T-cell (primary cell): ENCODE results near the gene ROBO1. TPM values are rescaled to one million over a fixed set of nuclear protein-coding genes. Genes with fewer than 3 reads are reported as not detected.
"Not testable (repeated sequence)": the region's sequence is repeated elsewhere in the genome, so short reads cannot be mapped to it uniquely, and the experiment has no call there.

ENCODE experiments used
- ATAC-seq, 4 experiments: fragments of 200-7000 bp in 3 of 4; fragments of 150-1000 bp in 1 of 4; cut with Tn5 transposase; replicated peaks in 1 of 4; 1 replicate in 3 of 4; 2 replicates in 1 of 4; pipeline ENCODE4 v1.10.0; 2021; ENCODE audit warnings: moderate library complexity in 3 of 4, mild to moderate bottlenecking in 2 of 4, moderate number of reproducible peaks in 1 of 4
- CTCF ChIA-PET, 2 donors: fragments of 300-600 bp; sonication (Branson Sonifier 250); formaldehyde crosslinking; loops; one replicate each; lab custom pipeline; 2022; ENCODE audit warnings: antibody characterized with exemption in 2 of 2; lab: Charles Lee
- POLR2A ChIA-PET, 2 donors: fragments of 300-600 bp; sonication (Branson Sonifier 250); formaldehyde crosslinking; loops; one replicate each; lab custom pipeline; 2022; ENCODE audit warnings: antibody characterized with exemption in 2 of 2; lab: Charles Lee
- DNase-seq, 35 experiments: peaks; one replicate each; pipeline versions ENCODE4 v3.0.0 to v3.0.0-alpha.2; 2013 to 2023
- H3K27ac ChIP-seq: one replicate; pipeline ENCODE4 v1.5.1; 2013; ENCODE audit warnings: low read length
- H3K27me3 ChIP-seq, 2 experiments: replicated peaks in 1 of 2; 1 replicate in 1 of 2; 2 replicates in 1 of 2; pipeline versions ENCODE4 v1.6.1 to v1.7.0; 2013; ENCODE audit warnings: low read length in 1 of 2, mixed read lengths in 1 of 2; ENCODE audit not compliant: control insufficient read depth in 2 of 2, insufficient read depth in 2 of 2; ENCODE audit errors: extremely low read depth in 1 of 2
- H3K36me3 ChIP-seq, 2 donors: 1 replicate in 1 of 2; 2 replicates in 1 of 2; pipeline versions ENCODE4 v1.6.1 to v1.7.0; 2013; ENCODE audit warnings: low read length in 1 of 2; ENCODE audit not compliant: control insufficient read depth in 2 of 2, insufficient read depth in 1 of 2; ENCODE audit errors: extremely low read depth in 1 of 2
- H3K4me1 ChIP-seq, 2 experiments: 1 replicate in 1 of 2; 2 replicates in 1 of 2; pipeline versions ENCODE4 v1.6.1 to v1.7.0; 2013; ENCODE audit warnings: low read length in 2 of 2, mixed read lengths in 1 of 2; ENCODE audit not compliant: insufficient read depth in 2 of 2, control insufficient read depth in 1 of 2; ENCODE audit errors: extremely low read depth in 1 of 2
- H3K4me3 ChIP-seq, 2 donors: 1 replicate in 1 of 2; 2 replicates in 1 of 2; pipeline versions ENCODE4 v1.5.1 to v1.7.0; 2013; ENCODE audit warnings: mild to moderate bottlenecking in 2 of 2, low read length in 1 of 2, moderate library complexity in 1 of 2; ENCODE audit not compliant: control insufficient read depth in 1 of 2; ENCODE audit errors: extremely low read depth in 1 of 2
- H3K9me3 ChIP-seq: 2 replicates; pipeline ENCODE4 v1.7.0; 2013
- H3K27ac Mint-ChIP-seq, 2 donors: one replicate each; pipeline ENCODE4 v1.8.0; 2020 to 2021; ENCODE audit warnings: mild to moderate bottlenecking in 2 of 2, mixed read lengths in 2 of 2
- H3K27me3 Mint-ChIP-seq, 2 donors: one replicate each; pipeline ENCODE4 v1.8.0; 2021 to 2022; ENCODE audit warnings: mixed read lengths in 2 of 2
- H3K36me3 Mint-ChIP-seq: one replicate; pipeline ENCODE4 v1.8.0; 2021; ENCODE audit warnings: mixed read lengths
- H3K4me1 Mint-ChIP-seq, 3 donors: one replicate each; pipeline ENCODE4 v1.8.0; 2020 to 2022; ENCODE audit warnings: mixed read lengths in 3 of 3, mild to moderate bottlenecking in 1 of 3
- H3K4me3 Mint-ChIP-seq, 3 donors: one replicate each; pipeline ENCODE4 v1.8.0; 2020 to 2022; ENCODE audit warnings: mild to moderate bottlenecking in 3 of 3, mixed read lengths in 3 of 3, moderate library complexity in 3 of 3
- H3K9me3 Mint-ChIP-seq, 3 donors: one replicate each; pipeline ENCODE4 v1.8.0; 2020 to 2022; ENCODE audit warnings: mixed read lengths in 3 of 3
- WGBS: methylation state at CpG from one replicate; pipeline ENCODE4 v1.1.5; 2013; ENCODE audit warnings: missing lambda C conversion rate; ENCODE audit not compliant: insufficient coverage; 5-methylcytosine and 5-hydroxymethylcytosine counted together
- total RNA-seq, 35 experiments: library from RNA in 6 of 35; stranded (reverse) in 6 of 35; fragments of 120-200 nt in 1 of 35; gene quantifications; one replicate each; pipeline versions ENCODE4 v1.2.1 to v1.2.4 and lab custom pipeline; 2013 to 2026

ROBO1 gene
- total RNA-seq, 5 donors from 2014 or later (not counting 1 experiment from before 2014, with no cell fraction given) = 0.20 to 2.4 (median 1.7) TPM

DNA sequence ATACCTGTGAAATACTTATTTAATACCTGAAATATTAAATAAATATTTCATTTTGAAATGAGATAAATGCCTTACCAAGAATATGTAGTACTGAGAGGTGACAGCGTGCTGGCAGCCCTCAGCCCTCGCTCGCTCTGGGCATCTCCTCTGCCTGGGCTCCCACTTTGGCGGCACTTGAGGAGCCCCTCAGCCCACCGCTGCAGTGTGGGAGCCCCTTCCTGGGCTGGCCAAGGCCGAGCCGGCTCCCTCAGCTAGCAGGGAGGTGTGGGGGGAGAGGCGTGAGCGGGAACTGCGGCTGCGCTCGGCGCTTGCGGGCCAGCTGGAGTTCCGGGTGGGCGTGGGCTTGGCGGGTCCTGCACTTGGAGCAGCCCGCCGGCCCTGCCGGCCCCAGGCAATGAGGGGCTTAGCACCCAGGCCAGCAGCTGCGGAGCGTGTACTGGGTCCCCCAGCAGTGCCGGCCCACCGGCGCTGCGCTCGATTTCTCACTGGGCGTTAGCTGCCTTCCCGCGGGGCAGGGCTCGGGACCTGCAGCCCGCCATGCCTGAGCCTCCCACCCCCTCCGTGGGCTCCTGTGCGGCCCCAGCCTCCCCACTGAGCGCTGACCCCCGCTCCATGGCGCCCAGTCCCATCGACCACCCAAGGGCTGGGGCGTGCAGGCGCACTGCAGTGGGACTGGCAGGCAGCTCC is 467.7 kb downstream of the ROBO1 start:
- WGBS = 92% methylated on average over 37 of the region's 40 CpGs
- H3K36me3 ChIP-seq, H3K4me3 ChIP-seq, H3K9me3 ChIP-seq, H3K27ac Mint-ChIP-seq, H3K27me3 ChIP-seq, POLR2A ChIA-PET, H3K4me1 ChIP-seq, H3K27ac ChIP-seq, H3K36me3 Mint-ChIP-seq, H3K4me3 Mint-ChIP-seq, H3K27me3 Mint-ChIP-seq, CTCF ChIA-PET, H3K4me1 Mint-ChIP-seq, ATAC-seq, DNase-seq: not testable (repeated sequence)
- peaks cover 4 to 14% (median 9%) of the 10 kb centered on the region in 3 donors for H3K9me3 Mint-ChIP-seq

DNA sequence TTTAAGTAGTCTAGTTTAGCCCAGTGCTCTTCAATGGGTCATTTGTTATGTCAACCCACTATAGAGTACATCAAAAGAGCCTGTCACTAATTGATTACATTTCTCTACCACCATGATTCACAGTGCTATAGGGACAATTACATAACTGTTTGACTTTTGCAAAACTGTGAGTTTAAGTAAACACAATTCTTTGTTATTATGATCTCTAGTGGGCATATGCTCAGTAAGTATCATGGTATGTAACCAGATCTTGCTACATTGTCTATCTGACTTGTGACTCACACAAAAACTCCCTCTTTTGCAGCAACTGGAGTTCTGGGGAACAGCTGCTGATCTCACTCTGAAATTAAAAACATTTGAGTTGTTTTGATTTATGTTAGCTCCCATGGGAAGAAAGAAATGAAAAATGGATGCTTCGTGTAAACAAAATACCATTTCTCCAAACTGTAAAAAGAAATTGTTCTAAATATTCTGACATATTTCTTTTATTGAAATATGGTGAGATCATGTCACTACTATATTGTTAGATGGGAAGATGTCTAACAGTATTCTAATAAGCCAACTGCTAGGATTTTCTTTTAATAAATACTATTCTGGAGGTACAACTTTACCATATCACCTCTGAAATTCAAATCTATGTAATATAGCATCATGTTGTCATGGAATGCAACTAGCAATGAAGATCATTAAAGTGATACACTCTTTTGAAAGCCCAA is 470.4 kb downstream of the ROBO1 start:
- ChIA-PET POLR2A (no interaction called here), CTCF (no interaction called here)
- Histone ChIP-seq H3K36me3 (no peaks in the 10 kb centered on the region), H3K27ac (no peak overlapping the region), H3K4me3 (no peak overlapping the region), H3K27me3 (no peaks in the 10 kb centered on the region), H3K4me1 (no peaks in the 10 kb centered on the region), H3K9me3 (no peaks in the 10 kb centered on the region)
- ATAC-seq (no peak), DNase-seq (no peak)
- Mint-ChIP-seq H3K36me3 (no peaks in the 10 kb centered on the region), H3K27ac (no peak overlapping the region), H3K9me3 (peaks cover 4 to 19% (median 12%) of the 10 kb centered on the region in 3 donors), H3K27me3 (no peaks in the 10 kb centered on the region), H3K4me1 (no peaks in the 10 kb centered on the region), H3K4me3 (no peak overlapping the region)
- WGBS = no CpG with 5 or more reads among the region's 1 CpG

DNA sequence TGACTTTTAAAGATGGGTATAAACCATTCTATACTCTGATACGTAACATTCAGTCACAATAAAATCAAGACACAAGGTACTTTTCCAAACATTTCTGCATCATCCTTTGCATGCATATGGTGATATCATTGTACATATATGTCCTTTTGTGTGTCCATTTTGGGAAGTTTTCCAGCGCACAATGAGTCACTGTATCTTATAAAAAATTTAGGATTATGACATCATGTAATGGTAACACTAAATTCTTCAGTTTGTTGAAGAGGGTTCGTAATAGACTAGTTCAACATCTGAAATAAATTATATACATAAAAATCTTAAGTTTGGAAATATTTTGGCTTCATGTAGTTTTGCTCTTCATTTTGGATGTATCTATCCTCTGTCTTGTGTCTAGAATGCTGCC is 480.9 kb downstream of the ROBO1 start:
- H3K36me3 Mint-ChIP-seq = no peaks in the 10 kb centered on the region
- H3K9me3 ChIP-seq = no peaks in the 10 kb centered on the region
- H3K27me3 ChIP-seq = no peaks in the 10 kb centered on the region
- ChIA-PET CTCF (no interaction called here), POLR2A (no interaction called here)
- H3K4me1 Mint-ChIP-seq = no peaks in the 10 kb centered on the region
- H3K27ac ChIP-seq = no peak overlapping the region
- no peak overlapping the region for H3K27ac Mint-ChIP-seq
- H3K4me3 ChIP-seq = no peak overlapping the region
- H3K4me3 Mint-ChIP-seq = no peak overlapping the region
- H3K9me3 Mint-ChIP-seq = peaks cover 9 to 25% (median 20%) of the 10 kb centered on the region in 3 donors
- no peaks in the 10 kb centered on the region for H3K36me3 ChIP-seq
- ATAC-seq (no peak), DNase-seq (no peak)
- H3K4me1 ChIP-seq = no peaks in the 10 kb centered on the region
- WGBS = no CpG with 5 or more reads among the region's 3 CpGs
- no peaks in the 10 kb centered on the region for H3K27me3 Mint-ChIP-seq

DNA sequence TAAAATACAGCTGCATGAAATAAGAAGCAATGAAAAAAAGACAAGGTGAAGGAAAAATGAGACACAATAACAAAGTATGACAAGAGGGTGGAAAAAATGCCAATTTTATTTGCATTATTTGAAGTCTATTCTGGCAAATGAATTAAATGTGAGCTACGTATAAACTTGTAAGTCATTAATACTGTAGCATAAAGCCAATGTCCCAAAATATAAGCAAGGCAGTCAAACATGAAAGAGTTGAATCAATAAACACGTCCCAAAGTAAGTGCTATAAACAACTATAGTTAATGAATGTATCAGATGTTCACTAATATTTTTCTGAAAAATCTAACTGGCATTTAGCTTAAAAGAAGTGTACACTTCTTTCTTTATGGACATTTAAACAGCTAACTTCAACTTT is 481.9 kb downstream of the ROBO1 start:
- ChIA-PET CTCF (no interaction called here), POLR2A (no interaction called here)
- Mint-ChIP-seq H3K9me3 (peaks cover 9 to 18% (median 14%) of the 10 kb centered on the region in 3 donors), H3K27me3 (no peaks in the 10 kb centered on the region), H3K36me3 (no peaks in the 10 kb centered on the region), H3K27ac (no peak overlapping the region), H3K4me1 (no peaks in the 10 kb centered on the region), H3K4me3 (no peak overlapping the region)
- ATAC-seq = no peak
- Histone ChIP-seq H3K4me3 (no peak overlapping the region), H3K27me3 (no peaks in the 10 kb centered on the region), H3K4me1 (no peaks in the 10 kb centered on the region), H3K36me3 (no peaks in the 10 kb centered on the region), H3K9me3 (no peaks in the 10 kb centered on the region), H3K27ac (no peak overlapping the region)
- DNase-seq = no peak
- WGBS = no CpG with 5 or more reads among the region's 2 CpGs

DNA sequence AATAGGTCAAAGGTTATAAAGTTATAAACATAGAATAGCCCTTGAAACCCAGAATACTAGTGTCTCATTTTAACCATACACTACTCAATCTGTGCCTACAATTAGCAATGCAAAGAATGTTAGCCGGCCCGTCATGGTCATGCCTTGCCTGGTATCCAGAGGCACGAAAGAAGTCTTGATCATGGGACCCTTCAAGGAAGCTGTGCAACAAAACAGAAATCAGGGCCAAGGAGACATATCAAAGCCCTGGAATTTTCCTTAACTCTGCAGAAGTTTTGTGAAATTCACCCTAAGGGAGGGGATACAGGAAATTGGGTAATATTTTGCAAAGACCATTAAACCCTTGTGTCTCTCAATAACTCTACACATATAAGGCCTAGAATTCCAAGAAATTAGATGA is 482.4 kb downstream of the ROBO1 start:
- Histone ChIP-seq H3K27me3 (no peaks in the 10 kb centered on the region), H3K4me3 (no peak overlapping the region), H3K27ac (no peak overlapping the region), H3K4me1 (no peaks in the 10 kb centered on the region), H3K9me3 (no peaks in the 10 kb centered on the region), H3K36me3 (no peaks in the 10 kb centered on the region)
- no peak overlapping the region for H3K27ac Mint-ChIP-seq
- ATAC-seq = no peak
- DNase-seq = no peak
- CTCF ChIA-PET = no interaction called here
- POLR2A ChIA-PET = no interaction called here
- peaks cover 9 to 13% (median 9%) of the 10 kb centered on the region in 3 donors for H3K9me3 Mint-ChIP-seq
- H3K4me3 Mint-ChIP-seq = no peak overlapping the region
- no peaks in the 10 kb centered on the region for H3K27me3 Mint-ChIP-seq
- H3K4me1 Mint-ChIP-seq = no peaks in the 10 kb centered on the region
- WGBS = 80% methylated on average over 3 of the region's 3 CpGs
- no peaks in the 10 kb centered on the region for H3K36me3 Mint-ChIP-seq

DNA sequence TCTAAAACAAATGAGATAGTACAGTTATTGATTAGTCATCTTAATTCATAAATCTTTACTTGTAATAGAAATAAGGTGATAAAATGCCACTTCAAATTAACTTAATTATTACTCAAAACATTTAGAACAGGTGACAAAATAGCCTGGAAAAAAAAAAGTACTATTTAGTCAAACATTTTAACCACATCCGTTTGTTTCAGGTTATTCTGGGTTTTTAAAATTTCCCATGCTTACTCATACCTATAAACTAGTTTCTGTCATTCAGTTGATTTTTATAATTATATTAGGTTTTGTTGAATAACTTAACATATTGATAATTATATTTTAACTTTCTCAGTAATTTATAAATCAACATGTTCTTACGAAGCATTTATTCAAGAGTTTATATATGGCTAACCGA is 483.0 kb downstream of the ROBO1 start:
- ATAC-seq (no peak), DNase-seq (no peak)
- Mint-ChIP-seq H3K27me3 (no peaks in the 10 kb centered on the region), H3K4me3 (no peak overlapping the region), H3K9me3 (peaks cover 11 to 14% (median 11%) of the 10 kb centered on the region in 3 donors), H3K27ac (no peak overlapping the region), H3K36me3 (no peaks in the 10 kb centered on the region), H3K4me1 (no peaks in the 10 kb centered on the region)
- no peak overlapping the region for H3K27ac ChIP-seq
- H3K36me3 ChIP-seq = no peaks in the 10 kb centered on the region
- H3K4me1 ChIP-seq = no peaks in the 10 kb centered on the region
- H3K9me3 ChIP-seq = no peaks in the 10 kb centered on the region
- H3K27me3 ChIP-seq = no peaks in the 10 kb centered on the region
- CTCF ChIA-PET = no interaction called here
- no CpG with 5 or more reads among the region's 3 CpGs for WGBS
- H3K4me3 ChIP-seq = no peak overlapping the region
- POLR2A ChIA-PET = no interaction called here
